ENCODE measurements around the gene IFT57. TPM values are rescaled to one million over a fixed set of nuclear protein-coding genes. Genes with fewer than 3 reads are reported as not detected.

The IFT57 gene
- total and polyA plus RNA-seq, 2 of the 8 experiments (the other 6 are each of a cell fraction or from before 2014, with no cell fraction given), result 15.1 to 27.8 TPM

- no peaks in the 10 kb centered on the region for H3K79me1 ChIP-seq (ENCODE audit: low read depth, low read length)
- H3K4me1 ChIP-seq (replicated peaks in 1 of 4; ENCODE audit: control insufficient read depth in 3 of 4, insufficient read depth in 4 of 4, low read length in 3 of 4), result peaks cover 0 to 4% (median 0%) of the 10 kb centered on the region in 4 experiments; a peak in 1 of 7 replicates
- H3K56ac ChIP-seq (replicated peaks; ENCODE audit: insufficient read length, low read depth, low read length), result no peak overlapping the region
- H2AK5ac ChIP-seq (ENCODE audit: low read depth, low read length), result no peak overlapping the region
- H2BK20ac ChIP-seq (ENCODE audit: low read length), result no peak overlapping the region
- H4K8ac ChIP-seq (ENCODE audit: extremely low read depth, insufficient read depth, low read length), result no peak overlapping the region
- no peak overlapping the region for H3K4me3 ChIP-seq (ENCODE audit: extremely low read depth in 1 of 4, insufficient read depth in 2 of 4, low read depth in 3 of 4, low read length in 4 of 4)
- POLR2A ChIA-PET (ENCODE audit: partially characterized antibody), result no interaction called here
- H4K5ac ChIP-seq (ENCODE audit: insufficient read length, low read depth, low read length), result no peak overlapping the region
- no peak overlapping the region for H3K14ac ChIP-seq (ENCODE audit: insufficient read length)
- no peaks in the 10 kb centered on the region for H3K27me3 ChIP-seq (replicated peaks in 1 of 4; ENCODE audit: control insufficient read depth in 3 of 4, extremely low read depth in 1 of 4, insufficient read depth in 3 of 4, low read length in 3 of 4)
- no peak overlapping the region for H3K4ac ChIP-seq (replicated peaks; ENCODE audit: insufficient read length, low read depth, low read length)
- H2AFZ ChIP-seq (ENCODE audit: low read length), result no peak overlapping the region
- H2BK120ac ChIP-seq (replicated peaks; ENCODE audit: low read depth, low read length), result no peak overlapping the region
- H4K20me1 ChIP-seq (replicated peaks in 1 of 2; ENCODE audit: control insufficient read depth in 1 of 2, insufficient read depth in 2 of 2, low read length in 2 of 2), result no peaks in the 10 kb centered on the region
- H3K36me3 ChIP-seq (ENCODE audit: control insufficient read depth in 2 of 4, insufficient read depth in 4 of 4, low read length in 3 of 4), result no peaks in the 10 kb centered on the region
- FAIRE-seq, result no peak
- no peak overlapping the region for H3K23ac ChIP-seq (ENCODE audit: insufficient read length)
- H3K9me3 ChIP-seq (ENCODE audit: insufficient read depth in 2 of 2, low read depth in 1 of 2, low read length in 1 of 2), result no peaks in the 10 kb centered on the region
- whole genome bisulfite sequencing, 2 experiments (ENCODE audit: extremely low coverage in 1 of 2, insufficient coverage in 1 of 2, insufficient read length in 1 of 2, insufficient replicate concordance in 2 of 2, low coverage in 1 of 2, low lambda C conversion rate in 2 of 2, missing lambda C conversion rate in 1 of 2), result 86% methylated on average over 3 of the region's 3 CpGs; no CpG with 5 or more reads in 1 of the 2 experiments
- H2BK15ac ChIP-seq (ENCODE audit: low read length), result no peak overlapping the region
- no peak overlapping the region for H3K18ac ChIP-seq (ENCODE audit: extremely low read depth, low read length)
- no peak overlapping the region for H2BK5ac ChIP-seq (ENCODE audit: low read depth, low read length)
- H3K23me2 ChIP-seq (ENCODE audit: low read depth, low read length), result no peaks in the 10 kb centered on the region
- no peak overlapping the region for H3K4me2 ChIP-seq (ENCODE audit: insufficient read depth in 1 of 2, low read depth in 2 of 2, low read length in 2 of 2)
- no peak overlapping the region for H2BK12ac ChIP-seq (ENCODE audit: low read depth, low read length)
- TF ChIP-seq KDM4A (IDR thresholded peaks at IDR 0.05; ENCODE audit: low read depth, low read length, severe bottlenecking) (no peak), TAF7 (optimal IDR thresholded peaks at IDR 0.05; ENCODE audit: borderline replicate concordance, low read depth, low read length) (no peak)
- DNase-seq (ENCODE audit: low read depth in 1 of 2, low spot score in 2 of 2), result no peak
- H3K9ac ChIP-seq (replicated peaks in 1 of 4; ENCODE audit: extremely low read depth in 1 of 4, low read depth in 3 of 4, low read length in 3 of 4), result no peak overlapping the region
- H3K27ac ChIP-seq (ENCODE audit: low read depth, low read length), result no peak overlapping the region
- CTCF ChIA-PET (ENCODE audit: partially characterized antibody), result interaction anchor here (0.9 to 2.3 kb wide), 9 partner anchors 9 to 325 kb away, joined by 3 to 12 read pairs (median 4); partner anchors contain the start of gene IFT57
- H3K79me2 ChIP-seq (ENCODE audit: control insufficient read depth in 1 of 2, insufficient read depth in 2 of 2, low read length in 2 of 2), result no peaks in the 10 kb centered on the region
- H4K91ac ChIP-seq (replicated peaks; ENCODE audit: insufficient read length, low read length), result no peak overlapping the region
These were observed 70.0 kb downstream of the IFT57 start for GRCh38 chr3:108152274-108152673.
